IMR-90 (cell line): Measurements from ENCODE around the gene REPIN1. TPM values are rescaled to one million over a fixed set of nuclear protein-coding genes. Genes with fewer than 3 reads are reported as not detected.

Experiments used
- ATAC-seq: fragments of 200-7000 bp; cut with Tn5 transposase; 2 replicates; pipeline ENCODE4 v1.9.1; 2020; ENCODE audit warnings: low read depth, mild to moderate bottlenecking, moderate library complexity
- BruUV-seq: library from RNA; stranded (reverse); fragments of 400-500 nt; replicated peaks from 2 replicates; lab custom pipeline; 2021; lab: Mats Ljungman, UMichigan
- CTCF ChIA-PET: fragments of 300-600 bp; formaldehyde crosslinking; extraction: SDS; loops from one replicate; lab custom pipeline; 2021; ENCODE audit warnings: antibody characterized with exemption; lab: Yijun Ruan, JAX
- POLR2A ChIA-PET: fragments of 300-600 bp; sonication (Branson Sonifier 250); formaldehyde crosslinking; loops from one replicate; lab custom pipeline; 2022; ENCODE audit warnings: antibody characterized with exemption; ENCODE audit not compliant: unreplicated experiment; lab: Charles Lee
- DNase-seq: peaks from one replicate; pipeline ENCODE4 v3.0.0; 2013
- H2AFZ ChIP-seq: replicated peaks from 2 replicates; pipeline ENCODE3; 2013; ENCODE audit warnings: low read length, mild to moderate bottlenecking; ENCODE audit not compliant: poor library complexity
- H2AK5ac ChIP-seq: 2 replicates; pipeline ENCODE4 v1.6.1; 2013; ENCODE audit warnings: low read depth, low read length, inconsistent platforms
- H2AK9ac ChIP-seq: replicated peaks from 2 replicates; pipeline ENCODE3; 2013; ENCODE audit warnings: mild to moderate bottlenecking, low read depth, low read length, moderate library complexity; ENCODE audit not compliant: poor library complexity
- H2BK120ac ChIP-seq: 2 replicates; pipeline ENCODE4 v1.6.1; 2013; ENCODE audit warnings: low read depth, low read length, inconsistent platforms
- H2BK15ac ChIP-seq: 3 replicates; pipeline ENCODE4 v1.6.1; 2013; ENCODE audit warnings: low read depth, low read length, inconsistent platforms
- H2BK20ac ChIP-seq: 2 replicates; pipeline ENCODE4 v1.6.1; 2013; ENCODE audit warnings: low read depth, mild to moderate bottlenecking, inconsistent platforms, low read length, moderate library complexity
- H2BK5ac ChIP-seq: 2 replicates; pipeline ENCODE4 v1.6.1; 2013; ENCODE audit warnings: mild to moderate bottlenecking, low read depth, low read length, inconsistent platforms; ENCODE audit not compliant: poor library complexity, severe bottlenecking
- H3K14ac ChIP-seq: replicated peaks from 2 replicates; pipeline ENCODE4 v1.6.1; 2013; ENCODE audit warnings: low read depth, low read length, inconsistent platforms
- H3K18ac ChIP-seq: 2 replicates; pipeline ENCODE4 v1.6.1; 2013; ENCODE audit warnings: low read depth, low read length, control low read depth
- H3K23ac ChIP-seq: 2 replicates; pipeline ENCODE4 v1.6.1; 2013; ENCODE audit warnings: low read depth, low read length, inconsistent platforms
- H3K27ac ChIP-seq: 2 replicates; pipeline ENCODE4 v1.5.1; 2013; ENCODE audit warnings: mild to moderate bottlenecking, control low read depth, low read length; ENCODE audit not compliant: insufficient read depth
- H3K27me3 ChIP-seq: 2 replicates; pipeline ENCODE4 v1.6.1; 2013; ENCODE audit warnings: low read length; ENCODE audit not compliant: control insufficient read depth, insufficient read depth
- H3K36me3 ChIP-seq: 2 replicates; pipeline ENCODE4 v1.6.1; 2013; ENCODE audit warnings: low read length, mixed read lengths; ENCODE audit not compliant: control insufficient read depth, insufficient read depth
- H3K4ac ChIP-seq: 2 replicates; pipeline ENCODE4 v1.6.1; 2013; ENCODE audit warnings: low read depth, low read length, inconsistent platforms
- H3K4me1 ChIP-seq: 2 replicates; pipeline ENCODE4 v1.6.1; 2013; ENCODE audit warnings: low read length, mixed read lengths; ENCODE audit not compliant: control insufficient read depth, insufficient read depth
- H3K4me2 ChIP-seq: 2 replicates; pipeline ENCODE4 v1.6.1; 2013; ENCODE audit warnings: low read depth, mild to moderate bottlenecking, control low read depth, low read length, moderate library complexity
- H3K4me3 ChIP-seq: 2 replicates; pipeline ENCODE4 v1.5.1; 2013; ENCODE audit warnings: low read depth, mild to moderate bottlenecking, control low read depth, low read length, moderate library complexity; ENCODE audit not compliant: insufficient read depth
- H3K56ac ChIP-seq: 2 replicates; pipeline ENCODE4 v1.6.1; 2013; ENCODE audit warnings: low read length, inconsistent platforms; ENCODE audit not compliant: insufficient read depth; ENCODE audit errors: extremely low read depth
- H3K79me1 ChIP-seq, 2 experiments: 2 replicates each; pipeline ENCODE4 v1.6.1; 2013; ENCODE audit warnings: low read length in 2 of 2, inconsistent platforms in 1 of 2, low read depth in 1 of 2
- H3K9ac ChIP-seq: 2 replicates; pipeline ENCODE4 v1.6.1; 2013; ENCODE audit warnings: low read depth, low read length, control low read depth
- H3K9me1 ChIP-seq: 2 replicates; pipeline ENCODE4 v1.6.1; 2013; ENCODE audit warnings: low read length, inconsistent platforms; ENCODE audit not compliant: insufficient read depth
- H3K9me3 ChIP-seq: 2 replicates; pipeline ENCODE4 v1.6.1; 2013; ENCODE audit warnings: low read length; ENCODE audit not compliant: control insufficient read depth, insufficient read depth
- H4K20me1 ChIP-seq: 2 replicates; pipeline ENCODE4 v1.6.1; 2013; ENCODE audit warnings: low read length, inconsistent platforms; ENCODE audit not compliant: insufficient read depth
- H4K5ac ChIP-seq: 2 replicates; pipeline ENCODE4 v1.6.1; 2013; ENCODE audit warnings: mild to moderate bottlenecking, low read depth, low read length, control low read depth
- H4K8ac ChIP-seq, 2 experiments: 2 replicates each; pipeline ENCODE4 v1.6.1; 2013; ENCODE audit warnings: low read depth in 2 of 2, low read length in 2 of 2, control low read depth in 1 of 2, inconsistent platforms in 1 of 2
- H4K91ac ChIP-seq: 2 replicates; pipeline ENCODE4 v1.6.1; 2013; ENCODE audit warnings: low read depth, low read length, inconsistent platforms; ENCODE audit not compliant: insufficient read depth
- CEBPB ChIP-seq: IDR thresholded peaks from 2 replicates; pipeline ENCODE4 v1.6.1; 2012; ENCODE audit warnings: low read depth, low read length, improper control_type of control experiment
- WGBS, 2 experiments: methylation state at CpG; one replicate each; pipeline versions ENCODE4 v1.1.5 to v1.1.7; 2013; ENCODE audit warnings: missing lambda C conversion rate in 2 of 2; ENCODE audit not compliant: insufficient read length in 1 of 2; ENCODE audit errors: extremely low coverage in 2 of 2; 5-methylcytosine and 5-hydroxymethylcytosine counted together
- dilution Hi-C: fragments of 300-500 bp; cut with HindIII; formaldehyde crosslinking; loops from one replicate; pipeline ENCODE4 v1.14.3; 2018; ENCODE audit warnings: low sequenced_read_pairs; ENCODE audit not compliant: unreplicated experiment
- in situ Hi-C: fragments of 300-500 bp; cut with MboI; formaldehyde crosslinking; loops from 3 replicates; pipeline ENCODE4 v1.14.3; 2019; ENCODE audit warnings: low sequenced_read_pairs, inconsistent platforms, mixed read lengths
- intact Hi-C: fragments of 100-400 bp; cut with micrococcal nuclease; formaldehyde crosslinking; loops from 2 replicates; pipeline ENCODE4 v1.10.0; 2022
- polyA plus RNA-seq, 3 experiments: library from polyadenylated mRNA; depleted of rRNA; stranded (reverse); fragments of >200 nt; gene quantifications; 2 replicates each; pipeline ENCODE4 v1.2.3, GENCODE V29; 2012; ENCODE audit warnings: low replicate concordance in 1 of 3
- total RNA-seq: library from RNA; depleted of rRNA; stranded (reverse); fragments of >200 nt; gene quantifications from 2 replicates; pipeline ENCODE4 v1.2.3, GENCODE V29; 2012
- TF ChIP-seq, protein P1 (sequence below): fragments of 150-350 bp; IDR thresholded peaks from 2 replicates; pipeline ENCODE4 v1.6.1; 2016; ENCODE audit warnings: low read depth, mild to moderate bottlenecking, low read length, moderate library complexity, borderline replicate concordance

The REPIN1 gene
- total and polyA plus RNA-seq, 2 of the 4 experiments (the other 2 are of a cell fraction) = 19.4 to 50.6 TPM

GRCh38 chr7:150406567-150407421 lies 38.2 kb downstream of the REPIN1 start:
- no TSS peak for BruUV-seq
- Histone ChIP-seq H2AFZ (peak overlapping the region; percentile 94), H3K4me1 (peaks cover 20% of the 10 kb centered on the region), H3K27me3 (no peaks in the 10 kb centered on the region), H3K79me1 (peaks cover 0 to 27% of the 10 kb centered on the region in 2 experiments; a peak in 3 of 4 replicates), H3K18ac (peak overlapping the region; percentile 22; the same call in 1 of the 2 replicates), H3K56ac (no peak overlapping the region; the same call in 1 of the 2 replicates), H2AK5ac (peak overlapping the region; percentile 5; the same call in 1 of the 2 replicates), H2BK120ac (peak overlapping the region; percentile 74), H3K36me3 (no peaks in the 10 kb centered on the region; the same call in 1 of the 2 replicates), H2BK5ac (peak overlapping the region; percentile 59), H4K5ac (peak overlapping the region; percentile 82), H2BK20ac (peak overlapping the region; percentile 47; the same call in 1 of the 2 replicates), H3K4ac (peak overlapping the region; percentile 95), H4K91ac (peak overlapping the region; percentile 74), H3K9me1 (peaks cover 20% of the 10 kb centered on the region), H3K14ac (peak overlapping the region; percentile 74), H3K9me3 (no peaks in the 10 kb centered on the region), H3K4me3 (peak overlapping the region; percentile 8; the same call in 1 of the 2 replicates), H2AK9ac (peak overlapping the region; percentile 94), H4K20me1 (no peaks in the 10 kb centered on the region; the same call in 1 of the 2 replicates), H4K8ac (peak overlapping the region; percentile 57 to 73; a peak in 3 of 4 replicates), H3K27ac (peak overlapping the region; percentile 50; the same call in 1 of the 2 replicates), H3K4me2 (peak overlapping the region; percentile 82), H2BK15ac (peak overlapping the region; percentile 56; the same call in 1 of the 3 replicates), H3K9ac (peak overlapping the region; percentile 55), H3K23ac (peak overlapping the region; percentile 93)
- ChIA-PET CTCF (interaction anchor here (0.6 to 1.1 kb wide), 4 partner anchors 13 to 51 kb away, joined by 3 to 4 read pairs (median 3); no protein-coding TSS in a partner anchor), POLR2A (no interaction called here)
- TF ChIP-seq, protein P1, sequence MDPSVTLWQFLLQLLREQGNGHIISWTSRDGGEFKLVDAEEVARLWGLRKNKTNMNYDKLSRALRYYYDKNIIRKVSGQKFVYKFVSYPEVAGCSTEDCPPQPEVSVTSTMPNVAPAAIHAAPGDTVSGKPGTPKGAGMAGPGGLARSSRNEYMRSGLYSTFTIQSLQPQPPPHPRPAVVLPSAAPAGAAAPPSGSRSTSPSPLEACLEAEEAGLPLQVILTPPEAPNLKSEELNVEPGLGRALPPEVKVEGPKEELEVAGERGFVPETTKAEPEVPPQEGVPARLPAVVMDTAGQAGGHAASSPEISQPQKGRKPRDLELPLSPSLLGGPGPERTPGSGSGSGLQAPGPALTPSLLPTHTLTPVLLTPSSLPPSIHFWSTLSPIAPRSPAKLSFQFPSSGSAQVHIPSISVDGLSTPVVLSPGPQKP = no peak
- no peak for TF ChIP-seq CEBPB
- dilution Hi-C loops = no loop called here
- ATAC-seq (no peak), DNase-seq (peak; percentile 10)
- WGBS, 2 experiments = 73% methylated on average over 3 of the region's 10 CpGs; no CpG with 5 or more reads in 1 of the 2 experiments
- intact Hi-C loops = no loop called here
- in situ Hi-C loops = loop anchor here (25.0 kb wide), 2 partner anchors 544 to 581 kb away; partner anchors contain the start of genes ATP6V0E2, KCNH2 and NOS3
